Immature natural killer cell (primary cell): ENCODE results near the gene MIDN. TPM values are rescaled to one million over a fixed set of nuclear protein-coding genes. Genes with fewer than 3 reads are reported as not detected.
"Not testable (repeated sequence)": the region's sequence is repeated elsewhere in the genome, so short reads cannot be mapped to it uniquely, and the experiment has no call there.

ENCODE experiments used
- DNase-seq, 3 donors: peaks; one replicate each; pipeline ENCODE4 v3.0.0; 2022; ENCODE audit warnings: mixed read lengths in 1 of 3
- H3K27ac Mint-ChIP-seq, 6 donors: one replicate each; pipeline ENCODE4 v1.8.0; 2020; ENCODE audit warnings: mixed read lengths in 6 of 6, mild to moderate bottlenecking in 5 of 6, inconsistent platforms in 4 of 6, moderate library complexity in 3 of 6
- H3K27me3 Mint-ChIP-seq, 3 donors: one replicate each; pipeline ENCODE4 v1.8.0; 2020 to 2021; ENCODE audit warnings: low read depth in 3 of 3, mild to moderate bottlenecking in 3 of 3, mixed read lengths in 3 of 3, moderate library complexity in 3 of 3, inconsistent platforms in 1 of 3
- H3K36me3 Mint-ChIP-seq, 3 donors: one replicate each; pipeline ENCODE4 v1.8.0; 2020; ENCODE audit warnings: mixed read lengths in 3 of 3, inconsistent platforms in 2 of 3, mild to moderate bottlenecking in 2 of 3
- H3K4me1 Mint-ChIP-seq, 2 donors: one replicate each; pipeline ENCODE4 v1.8.0; 2020; ENCODE audit warnings: inconsistent platforms in 2 of 2, mild to moderate bottlenecking in 2 of 2, mixed read lengths in 2 of 2, moderate library complexity in 1 of 2
- H3K4me3 Mint-ChIP-seq, 5 donors: one replicate each; pipeline ENCODE4 v1.8.0; 2020; ENCODE audit warnings: mild to moderate bottlenecking in 5 of 5, mixed read lengths in 5 of 5, inconsistent platforms in 3 of 5, moderate library complexity in 3 of 5
- H3K9me3 Mint-ChIP-seq, 6 donors: one replicate each; pipeline ENCODE4 v1.8.0; 2020; ENCODE audit warnings: mild to moderate bottlenecking in 6 of 6, mixed read lengths in 6 of 6, inconsistent platforms in 4 of 6, moderate library complexity in 3 of 6
- polyA plus RNA-seq, 3 donors: library from polyadenylated mRNA; unstranded; fragments of 300-500 nt; fragmentation: Illumina TruSeq; gene quantifications; one replicate each; pipeline ENCODE4 v1.2.3, GENCODE V29; 2021

MIDN gene
- polyA plus RNA-seq, 3 donors from 2014 or later, result 4.9 to 16.0 (median 10.8) TPM

DNA sequence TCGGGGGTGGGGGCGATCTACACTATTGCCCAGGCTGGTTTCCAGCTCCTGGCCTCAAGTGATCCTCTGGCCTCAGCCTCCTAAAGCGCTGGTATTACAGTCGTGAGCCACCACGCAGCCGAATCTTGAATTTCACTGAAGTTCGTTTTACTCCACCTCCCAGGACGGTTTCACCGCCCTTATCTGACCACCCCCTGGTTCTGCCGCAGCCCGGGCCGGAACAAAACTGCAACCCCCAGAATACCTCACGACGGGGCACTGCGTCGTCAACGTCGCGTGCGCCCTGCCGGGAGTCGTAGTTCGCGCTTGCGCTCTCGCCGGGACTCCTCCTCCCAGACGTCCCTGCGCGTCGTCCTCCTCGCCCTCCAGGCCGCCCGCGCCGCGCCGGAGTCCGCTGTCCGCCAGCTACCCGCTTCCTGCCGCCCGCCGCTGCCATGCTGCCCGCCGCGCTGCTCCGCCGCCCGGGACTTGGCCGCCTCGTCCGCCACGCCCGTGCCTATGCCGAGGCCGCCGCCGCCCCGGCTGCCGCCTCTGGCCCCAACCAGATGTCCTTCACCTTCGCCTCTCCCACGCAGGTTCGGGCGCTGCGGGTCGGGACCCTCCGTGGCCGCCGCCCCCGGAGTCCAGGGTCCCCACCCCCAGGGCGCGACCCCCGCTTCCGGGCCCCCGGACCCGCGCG, 6.8 kb upstream of the MIDN start, which contains the start of gene ATP5F1D:
Gene ATP5F1D (plus strand): TSS at position 335 of the 679 bp plus-strand sequence. CDS start 100 bp downstream, at position 435.
- H3K9me3 Mint-ChIP-seq, result no peaks in the 10 kb centered on the region
- peaks cover 26 to 39% of the 10 kb centered on the region in 2 donors for H3K4me1 Mint-ChIP-seq
- no peaks in the 10 kb centered on the region for H3K36me3 Mint-ChIP-seq
- H3K27ac Mint-ChIP-seq, result peak within 1 kb of the TSS; percentile 70 to 96 (median 90)
- H3K4me3 Mint-ChIP-seq, result peak within 1 kb of the TSS; percentile 85 to 94 (median 87)
- peak; percentile 87 to 89 (median 89) for DNase-seq
- H3K27me3 Mint-ChIP-seq, result peaks cover 10 to 18% (median 13%) of the 10 kb centered on the region in 3 donors

- Mint-ChIP-seq H3K27me3 (peaks cover 9 to 21% (median 10%) of the 10 kb centered on the region in 3 donors), H3K4me1 (peaks cover 16 to 31% of the 10 kb centered on the region in 2 donors), H3K9me3 (no peaks in the 10 kb centered on the region), H3K4me3 (peak overlapping the region; percentile 67 to 84 (median 81)), H3K36me3 (no peaks in the 10 kb centered on the region), H3K27ac (peak overlapping the region; percentile 85 to 98 (median 92))
- DNase-seq, result peak; percentile 84 to 89 (median 86)
Observed at GRCh38 chr19:1243768-1244692, 4.4 kb upstream of the MIDN start.

DNA sequence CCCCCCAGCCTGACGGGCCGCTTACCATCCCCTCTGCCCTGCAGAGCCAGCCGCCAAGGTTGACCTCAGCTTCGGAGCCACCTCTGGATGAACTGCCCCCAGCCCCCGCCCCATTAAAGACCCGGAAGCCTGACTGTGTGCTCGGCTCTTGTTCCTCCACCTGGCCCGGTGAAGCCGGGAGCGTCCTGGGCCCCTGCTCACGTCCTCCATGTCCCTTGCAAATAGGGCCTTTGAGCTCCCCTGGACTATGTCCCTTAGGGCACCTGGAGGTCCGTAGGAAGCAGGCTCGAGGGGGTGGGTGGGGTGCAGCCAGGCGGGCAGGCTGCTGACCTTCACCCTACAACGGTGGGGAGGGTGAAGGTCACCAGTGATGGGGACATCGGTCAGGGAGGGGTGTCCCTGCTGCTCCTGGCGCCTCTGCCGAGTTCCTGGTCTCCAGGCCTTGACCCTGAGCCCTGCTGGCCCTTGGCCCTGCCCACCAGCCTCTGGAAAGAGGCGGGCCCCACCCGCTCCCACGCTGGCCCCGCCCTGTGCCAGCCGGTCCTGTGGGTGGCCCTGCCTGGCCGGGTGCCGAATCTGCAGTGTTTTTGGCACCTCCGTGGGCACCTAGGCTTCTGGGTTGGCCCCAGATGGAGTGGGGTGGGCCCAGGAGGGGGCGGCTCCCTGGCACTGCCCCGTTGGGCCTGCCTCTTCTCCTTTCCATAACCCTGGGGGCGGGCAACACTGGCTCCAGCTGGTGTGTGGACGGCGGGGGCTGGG, 3.5 kb upstream of the MIDN start:
- Mint-ChIP-seq H3K36me3 (peaks cover 0 to 4% (median 4%) of the 10 kb centered on the region in 3 donors), H3K4me3 (peak overlapping the region; percentile 67 to 84 (median 81))
- DNase-seq, result peak in 1 of 3 donors; percentile 55

DNA sequence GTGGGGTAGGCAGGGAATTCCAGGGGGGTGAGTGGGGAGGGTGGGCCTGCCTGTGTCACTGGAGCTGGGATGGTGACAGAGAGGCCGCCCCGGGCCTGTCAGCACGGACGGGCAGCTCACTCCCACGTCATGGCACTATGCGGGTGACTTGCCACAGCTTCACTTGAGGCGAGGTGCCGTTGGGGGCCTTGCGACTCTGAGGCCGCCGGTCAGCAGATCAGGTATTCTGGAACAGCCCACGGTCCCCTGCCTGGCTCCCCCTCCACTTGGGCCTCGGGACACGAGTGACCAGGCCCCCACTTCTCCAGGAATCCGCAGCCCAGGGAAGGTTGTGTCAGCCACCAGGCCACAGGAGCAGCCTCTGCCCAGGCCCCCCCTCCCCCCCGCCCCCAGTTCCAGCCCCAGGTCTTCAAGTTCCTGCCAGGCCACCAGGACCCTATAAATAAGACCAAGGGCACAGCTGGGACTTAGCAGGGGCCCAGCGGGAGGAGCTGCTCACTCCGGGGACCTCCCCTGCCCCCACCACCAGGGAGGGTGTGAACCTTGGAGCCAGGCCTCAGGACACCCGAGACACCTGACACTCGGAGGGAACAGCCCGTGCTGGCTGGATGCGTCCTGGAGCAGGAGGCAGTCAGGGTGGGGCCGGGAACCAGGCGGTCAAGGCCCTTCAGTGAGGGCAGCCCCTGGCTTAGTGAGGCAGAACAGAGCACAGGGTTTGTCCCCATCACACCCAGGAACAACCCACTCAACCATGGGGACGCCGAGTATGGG, 2.7 kb upstream of the MIDN start:
- no peak overlapping the region for H3K4me3 Mint-ChIP-seq
- peaks cover 13 to 26% of the 10 kb centered on the region in 2 donors for H3K4me1 Mint-ChIP-seq
- H3K27ac Mint-ChIP-seq, result peak overlapping the region in 1 of 6 donors; percentile 17
- H3K36me3 Mint-ChIP-seq, result peaks cover 0 to 5% (median 4%) of the 10 kb centered on the region in 3 donors
- H3K27me3 Mint-ChIP-seq, result peaks cover 9 to 20% (median 14%) of the 10 kb centered on the region in 3 donors
- H3K9me3 Mint-ChIP-seq, result no peaks in the 10 kb centered on the region
- no peak for DNase-seq

More for the DNA sequence above, 3.5 kb upstream of the MIDN start:
- H3K27ac Mint-ChIP-seq, result peak overlapping the region; percentile 85 to 98 (median 92)
- H3K27me3 Mint-ChIP-seq, result peaks cover 9 to 19% (median 13%) of the 10 kb centered on the region in 3 donors
- peaks cover 13 to 27% of the 10 kb centered on the region in 2 donors for H3K4me1 Mint-ChIP-seq
- no peaks in the 10 kb centered on the region for H3K9me3 Mint-ChIP-seq

- H3K36me3 Mint-ChIP-seq, DNase-seq, H3K9me3 Mint-ChIP-seq: not testable (repeated sequence)
- peak overlapping the region in 1 of 5 donors; percentile 13 for H3K4me3 Mint-ChIP-seq
- peaks cover 13 to 24% (median 16%) of the 10 kb centered on the region in 3 donors for H3K27me3 Mint-ChIP-seq
- H3K4me1 Mint-ChIP-seq, result peaks cover 9 to 18% of the 10 kb centered on the region in 2 donors
- H3K27ac Mint-ChIP-seq, result peak overlapping the region in 5 of 6 donors; percentile 30 to 71 (median 35)
Observed at GRCh38 chr19:1246265-1247087, 1.9 kb upstream of the MIDN start.

DNA sequence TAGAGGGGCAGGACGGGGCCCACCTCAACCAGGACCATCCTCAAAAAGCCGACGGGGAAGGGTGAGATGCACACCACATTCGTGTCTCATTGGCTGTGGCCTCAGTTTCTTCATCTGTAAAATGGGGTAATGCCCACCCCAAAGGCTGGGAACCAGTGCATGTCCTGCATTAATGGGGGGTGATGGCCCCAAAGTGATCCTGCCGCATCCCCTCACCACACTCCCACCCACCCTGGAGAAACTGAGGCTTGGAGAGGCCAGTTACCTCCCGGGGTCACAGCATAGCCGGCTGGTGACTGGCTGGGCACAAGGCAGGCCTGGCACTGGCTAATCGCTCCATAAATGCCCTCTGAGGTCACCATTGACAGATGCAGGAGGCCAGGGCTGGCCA, 640 bp upstream of the MIDN start:
- DNase-seq, result no peak
- Mint-ChIP-seq H3K36me3 (peaks cover 0 to 11% (median 5%) of the 10 kb centered on the region in 3 donors), H3K27ac (peak overlapping the region; percentile 23 to 89 (median 74)), H3K4me3 (peak overlapping the region in 3 of 5 donors; percentile 14 to 75 (median 61)), H3K9me3 (no peaks in the 10 kb centered on the region), H3K4me1 (peaks cover 6 to 10% of the 10 kb centered on the region in 2 donors), H3K27me3 (peaks cover 23 to 32% (median 25%) of the 10 kb centered on the region in 3 donors)

DNA sequence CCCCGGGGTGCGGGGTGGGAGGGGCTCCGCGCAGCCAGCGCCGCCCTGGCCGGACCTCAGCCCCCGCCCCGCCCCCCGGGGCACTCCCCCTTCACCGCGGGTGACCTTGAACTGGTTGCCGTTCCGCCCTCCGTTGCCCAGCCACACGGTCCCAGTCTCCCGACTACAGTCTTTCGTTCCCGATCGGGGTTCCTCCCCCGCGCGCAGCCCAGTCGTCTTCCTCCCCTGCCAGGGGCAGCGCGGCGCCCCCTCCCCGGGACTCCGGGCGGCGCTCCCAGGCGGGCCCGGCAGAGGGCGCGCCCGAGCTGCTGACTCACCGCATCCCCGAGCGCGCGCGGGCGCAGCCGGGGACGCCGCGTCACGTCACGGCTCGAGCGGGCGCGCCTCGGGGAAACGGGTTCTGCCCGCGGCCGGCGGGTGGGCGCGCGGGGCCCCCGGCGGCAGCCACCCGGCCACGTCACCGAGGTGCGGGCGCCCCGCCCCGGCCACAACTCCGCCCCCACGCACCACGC, 459 bp downstream of the MIDN start:
- Mint-ChIP-seq H3K27ac (peak overlapping the region; percentile 39 to 88 (median 78)), H3K9me3 (no peaks in the 10 kb centered on the region), H3K4me3 (peak overlapping the region; percentile 74 to 83 (median 75)), H3K36me3 (peaks cover 0 to 14% (median 5%) of the 10 kb centered on the region in 3 donors), H3K4me1 (peaks cover 9 to 10% of the 10 kb centered on the region in 2 donors), H3K27me3 (peaks cover 28 to 41% (median 33%) of the 10 kb centered on the region in 3 donors)
- DNase-seq, result peak; percentile 91 to 94 (median 92)

GRCh38 chr19:1249298-1249989, 1.1 kb downstream of the MIDN start:
- peaks cover 30 to 47% (median 35%) of the 10 kb centered on the region in 3 donors for H3K27me3 Mint-ChIP-seq
- peaks cover 0 to 14% (median 5%) of the 10 kb centered on the region in 3 donors for H3K36me3 Mint-ChIP-seq
- peak; percentile 91 to 96 (median 95) for DNase-seq
- H3K27ac Mint-ChIP-seq, result peak overlapping the region; percentile 88 to 96 (median 92)
- peaks cover 9 to 10% of the 10 kb centered on the region in 2 donors for H3K4me1 Mint-ChIP-seq
- H3K4me3 Mint-ChIP-seq, result peak overlapping the region; percentile 83 to 91 (median 89)
- H3K9me3 Mint-ChIP-seq, result no peaks in the 10 kb centered on the region

DNA sequence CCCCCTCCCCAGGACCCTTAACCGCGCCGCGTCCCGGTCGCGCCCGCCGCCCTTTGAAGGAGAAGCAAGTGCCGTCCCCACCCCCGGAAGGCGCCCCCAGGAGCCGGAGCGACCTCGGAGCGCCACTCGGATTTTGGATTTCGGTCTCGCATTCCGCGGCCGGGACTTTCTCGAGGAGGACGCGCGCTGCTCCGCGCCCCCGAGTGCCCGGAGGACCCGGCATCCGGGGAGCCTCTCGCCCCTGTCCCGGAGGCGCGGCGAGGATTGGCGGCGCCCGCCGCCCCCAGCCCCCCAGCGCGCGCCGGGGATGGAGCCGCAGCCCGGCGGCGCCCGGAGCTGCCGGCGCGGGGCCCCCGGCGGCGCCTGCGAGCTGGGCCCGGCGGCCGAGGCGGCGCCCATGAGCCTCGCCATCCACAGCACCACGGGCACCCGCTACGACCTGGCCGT, 1.6 kb downstream of the MIDN start:
- DNase-seq, result no peak
- Mint-ChIP-seq H3K36me3 (peaks cover 0 to 20% (median 5%) of the 10 kb centered on the region in 3 donors), H3K4me3 (peak overlapping the region; percentile 83 to 91 (median 89)), H3K27me3 (peaks cover 35 to 52% (median 40%) of the 10 kb centered on the region in 3 donors), H3K27ac (peak overlapping the region in 5 of 6 donors; percentile 91 to 96 (median 92)), H3K4me1 (peaks cover 11 to 12% of the 10 kb centered on the region in 2 donors), H3K9me3 (no peaks in the 10 kb centered on the region)

DNA sequence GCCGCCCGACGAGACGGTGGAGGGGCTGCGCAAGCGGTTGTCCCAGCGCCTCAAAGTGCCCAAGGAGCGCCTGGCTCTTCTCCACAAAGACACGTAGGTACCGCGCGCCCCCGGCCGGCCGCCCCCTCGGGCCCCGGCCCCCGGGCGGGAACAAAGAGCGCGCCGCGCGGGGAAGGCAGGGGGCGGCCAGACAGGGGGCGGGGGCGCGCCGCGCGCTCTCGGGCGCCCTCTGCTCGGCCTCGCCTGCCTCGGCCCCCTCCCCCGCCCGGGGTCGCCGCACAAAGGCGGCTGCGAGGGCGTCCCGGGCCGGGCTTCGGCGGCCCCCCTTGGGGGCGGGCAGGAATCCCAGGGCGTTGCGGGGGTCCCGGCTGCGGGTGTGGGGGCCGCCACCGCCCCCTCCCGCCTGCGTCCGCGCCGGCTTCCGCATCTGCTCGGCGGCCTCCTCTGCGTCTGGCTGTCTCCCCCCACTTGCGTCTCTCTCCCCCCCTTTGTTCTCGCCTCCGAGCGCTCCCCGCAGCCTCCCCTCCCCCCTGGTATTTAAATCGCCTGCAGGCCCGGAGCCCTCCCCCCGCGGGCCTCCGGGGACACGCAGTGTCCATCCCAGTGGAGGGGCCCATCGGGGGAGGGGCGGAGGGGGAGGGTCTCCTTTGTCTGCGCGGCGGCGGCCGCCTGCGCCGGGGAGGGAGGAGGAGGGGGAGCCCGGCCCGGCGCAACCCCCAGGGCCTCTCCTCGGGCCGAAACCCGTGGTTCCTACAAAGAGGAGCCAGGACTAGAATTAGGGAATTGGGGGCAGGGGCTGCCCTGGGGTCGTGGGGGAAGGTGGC, 2.3 kb downstream of the MIDN start:
- Mint-ChIP-seq H3K27ac (peak overlapping the region; percentile 85 to 97 (median 95)), H3K4me3 (peak overlapping the region; percentile 93 to 95 (median 94)), H3K4me1 (peaks cover 11 to 17% of the 10 kb centered on the region in 2 donors), H3K9me3 (no peaks in the 10 kb centered on the region), H3K36me3 (peaks cover 0 to 23% (median 5%) of the 10 kb centered on the region in 3 donors), H3K27me3 (peaks cover 37 to 59% (median 45%) of the 10 kb centered on the region in 3 donors)
- peak; percentile 76 to 86 (median 84) for DNase-seq
